Keratinocyte (primary cell): ENCODE results near the gene CYTH2. TPM values are rescaled to one million over a fixed set of nuclear protein-coding genes. Genes with fewer than 3 reads are reported as not detected.

Source experiments
- DNase-seq: peaks from one replicate; pipeline ENCODE4 v3.0.0-alpha.2; 2011; ENCODE audit warnings: low read depth, missing footprints, low spot score
- FAIRE-seq: peaks from 2 replicates; lab custom pipeline; 2011; peaks lifted over from hg19 to GRCh38; lab: Jason Lieb, UNC
- H2AFZ ChIP-seq: 2 replicates; pipeline ENCODE4 v1.6.0; 2012; ENCODE audit warnings: low read length, control low read depth, inconsistent platforms; ENCODE audit not compliant: control insufficient read depth
- H3K27ac ChIP-seq: 2 replicates; pipeline ENCODE4 v1.5.1; 2011; ENCODE audit warnings: low read length; ENCODE audit not compliant: control insufficient read depth, insufficient read depth
- H3K27me3 ChIP-seq: 3 replicates; pipeline ENCODE4 v1.6.0; 2011; ENCODE audit warnings: low read length; ENCODE audit not compliant: control insufficient read depth, insufficient read depth; ENCODE audit errors: extremely low read depth
- H3K36me3 ChIP-seq, 2 experiments: 2 replicates in 1 of 2; 3 replicates in 1 of 2; pipeline ENCODE4 v1.5.1; 2011; ENCODE audit warnings: low read length in 2 of 2, mild to moderate bottlenecking in 1 of 2; ENCODE audit not compliant: control insufficient read depth in 2 of 2, insufficient read depth in 2 of 2; ENCODE audit errors: extremely low read depth in 1 of 2
- H3K4me1 ChIP-seq: 3 replicates; pipeline ENCODE4 v1.5.1; 2011; ENCODE audit warnings: low read length; ENCODE audit not compliant: control insufficient read depth, insufficient read depth; ENCODE audit errors: extremely low read depth
- H3K4me2 ChIP-seq: 3 replicates; pipeline ENCODE4 v1.6.0; 2011; ENCODE audit warnings: low read depth, low read length; ENCODE audit not compliant: control insufficient read depth, insufficient read depth; ENCODE audit errors: extremely low read depth
- H3K4me3 ChIP-seq, 3 experiments: fragments of 200-600 bp in 1 of 3; sonication (generic) in 1 of 3; 2 replicates in 2 of 3; 3 replicates in 1 of 3; pipeline ENCODE4 v1.5.1; 2011 to 2016; ENCODE audit warnings: low read length in 3 of 3, mild to moderate bottlenecking in 3 of 3, control low read depth in 2 of 3, inconsistent platforms in 1 of 3, low read depth in 1 of 3, mixed read lengths in 1 of 3, mixed run types in 1 of 3, moderate library complexity in 1 of 3; ENCODE audit not compliant: control insufficient read depth in 2 of 3, insufficient read depth in 2 of 3; ENCODE audit errors: extremely low read depth in 1 of 3
- H3K79me2 ChIP-seq: 2 replicates; pipeline ENCODE4 v1.6.0; 2012; ENCODE audit warnings: low read length; ENCODE audit not compliant: control insufficient read depth, insufficient read depth
- H3K9ac ChIP-seq: 3 replicates; pipeline ENCODE4 v1.6.0; 2011; ENCODE audit warnings: low read length; ENCODE audit not compliant: control insufficient read depth, insufficient read depth; ENCODE audit errors: extremely low read depth
- H3K9me1 ChIP-seq: 3 replicates; pipeline ENCODE4 v1.6.0; 2011; ENCODE audit warnings: low read length; ENCODE audit not compliant: control insufficient read depth, insufficient read depth; ENCODE audit errors: extremely low read depth
- H3K9me3 ChIP-seq: 2 replicates; pipeline ENCODE4 v1.5.1; 2012; ENCODE audit warnings: low read depth, low read length; ENCODE audit not compliant: control insufficient read depth
- H4K20me1 ChIP-seq: 3 replicates; pipeline ENCODE4 v1.6.0; 2011; ENCODE audit warnings: low read length; ENCODE audit not compliant: control insufficient read depth, insufficient read depth; ENCODE audit errors: extremely low read depth
- CTCF ChIP-seq, 3 experiments: IDR thresholded peaks in 1 of 3; conservative IDR thresholded peaks in 1 of 3; optimal IDR thresholded peaks in 1 of 3; 2 replicates in 2 of 3; 3 replicates in 1 of 3; pipeline versions ENCODE3 to v1.5.1; 2011; ENCODE audit warnings: low read length in 3 of 3, mild to moderate bottlenecking in 3 of 3, moderate library complexity in 2 of 3, control low read depth in 1 of 3, inconsistent platforms in 1 of 3; ENCODE audit not compliant: insufficient read depth in 2 of 3; ENCODE audit errors: extremely low read depth in 1 of 3
- EZH2 ChIP-seq: IDR thresholded peaks from one replicate; pipeline ENCODE4 v1.6.1; 2012; ENCODE audit warnings: inconsistent platforms, mild to moderate bottlenecking, low read length, moderate library complexity
- dilution Hi-C: fragments of 300-500 bp; cut with MboI; formaldehyde crosslinking; loops from one replicate; pipeline ENCODE4 v1.7.0; 2020; ENCODE audit warnings: low sequenced_read_pairs; ENCODE audit not compliant: extremely low pct_ligation_motif_present
- polyA plus RNA-seq, 5 experiments: library from polyadenylated mRNA; depleted of rRNA in 3 of 5; stranded (reverse) in 3 of 5; stranded (forward) in 1 of 5; unstranded in 1 of 5; fragments of >200 nt; gene quantifications; 1 replicate in 1 of 5; 2 replicates in 3 of 5; 3 replicates in 1 of 5; pipeline versions ENCODE4 v1.2.1 to v1.2.3, GENCODE V29; 2011 to 2012; ENCODE audit warnings: missing spikeins in 2 of 5, low read depth in 1 of 5, low replicate concordance in 1 of 5

The CYTH2 gene
- polyA plus RNA-seq, 1 donor (not counting 4 experiments of a cell fraction or from before 2014, with no cell fraction given), result 27.0 TPM

- Histone ChIP-seq H3K36me3 (peaks cover 50 to 52% of the 10 kb centered on the region in 2 experiments), H3K9me3 (no peaks in the 10 kb centered on the region), H3K4me3 (no peak overlapping the region), H3K9ac (no peak overlapping the region), H3K79me2 (peaks cover 16% of the 10 kb centered on the region), H3K4me2 (no peak overlapping the region), H2AFZ (no peak overlapping the region), H3K27me3 (no peaks in the 10 kb centered on the region), H3K4me1 (peaks cover 17% of the 10 kb centered on the region), H3K27ac (no peak overlapping the region), H4K20me1 (peaks cover 5% of the 10 kb centered on the region), H3K9me1 (no peaks in the 10 kb centered on the region)
- TF ChIP-seq EZH2 (no peak), CTCF (optimal IDR thresholded peaks at IDR 0.05 in 1 of 3, IDR thresholded peaks at IDR 0.05 in 1 of 3, conservative IDR thresholded peaks at IDR 0.05 in 1 of 3; ENCODE audit: extremely low read depth in 1 of 3, insufficient read depth in 2 of 3, low read length in 3 of 3) (no peak)
- dilution Hi-C loops, result no loop called here
- FAIRE-seq (no peak), DNase-seq (no peak)
These were observed 2.7 kb downstream of the CYTH2 start for GRCh38 chr19:48471836-48472235.

DNA sequence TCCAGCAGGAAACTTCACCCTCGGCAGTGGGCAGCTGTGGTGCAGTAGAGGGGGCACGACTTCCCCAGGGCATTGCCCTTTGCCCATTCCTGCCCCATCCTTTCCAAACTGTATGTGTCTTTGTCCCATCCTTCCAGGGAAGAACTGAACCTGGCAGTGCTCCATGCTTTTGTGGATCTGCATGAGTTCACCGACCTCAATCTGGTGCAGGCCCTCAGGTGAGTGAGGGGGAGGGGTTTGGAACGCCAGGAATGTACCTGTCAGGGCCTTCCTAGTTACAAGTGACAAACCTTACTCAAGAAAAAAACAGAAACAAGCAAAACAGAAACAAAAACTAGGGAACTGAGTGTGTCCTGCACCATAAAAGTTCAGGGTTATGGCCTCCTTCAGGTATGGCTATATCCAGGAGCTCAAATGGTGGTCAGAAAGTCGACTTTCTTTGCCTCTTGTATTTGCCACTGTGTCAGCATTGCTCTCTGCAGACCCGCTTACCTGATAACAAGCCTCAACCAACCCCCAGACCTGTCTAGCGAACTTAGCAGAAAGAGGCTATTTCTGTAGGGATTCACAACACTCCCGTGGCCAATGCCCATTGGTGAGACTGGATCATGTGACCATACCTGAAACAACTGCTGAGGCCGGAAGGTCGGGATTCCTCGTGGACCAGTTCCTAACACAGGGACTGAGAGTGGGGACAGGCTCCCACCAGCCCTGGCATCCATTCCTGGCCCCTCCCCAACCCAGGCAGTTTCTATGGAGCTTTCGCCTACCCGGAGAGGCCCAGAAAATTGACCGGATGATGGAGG lies 4.2 kb downstream of the CYTH2 start:
- Histone ChIP-seq H4K20me1 (peaks cover 5% of the 10 kb centered on the region), H3K36me3 (peaks cover 55 to 59% of the 10 kb centered on the region in 2 experiments)

More for the DNA sequence above, 4.2 kb downstream of the CYTH2 start:
- dilution Hi-C loops, result no loop called here
- H2AFZ ChIP-seq, result no peak overlapping the region
- H3K27ac ChIP-seq, result no peak overlapping the region
- no peaks in the 10 kb centered on the region for H3K9me3 ChIP-seq
- H3K4me3 ChIP-seq, result no peak overlapping the region
- no peak overlapping the region for H3K9ac ChIP-seq
- no peak overlapping the region for H3K4me2 ChIP-seq
- H3K79me2 ChIP-seq, result peaks cover 16% of the 10 kb centered on the region
- no peaks in the 10 kb centered on the region for H3K9me1 ChIP-seq
- no peaks in the 10 kb centered on the region for H3K27me3 ChIP-seq
- peak; percentile 39 for FAIRE-seq
- TF ChIP-seq EZH2 (no peak), CTCF (optimal IDR thresholded peaks at IDR 0.05 in 1 of 3, IDR thresholded peaks at IDR 0.05 in 1 of 3, conservative IDR thresholded peaks at IDR 0.05 in 1 of 3; ENCODE audit: extremely low read depth in 1 of 3, insufficient read depth in 2 of 3, low read length in 3 of 3) (no peak)
- DNase-seq, result no peak
- H3K4me1 ChIP-seq, result peaks cover 17% of the 10 kb centered on the region
